T47D (cell line): Measurements from ENCODE around the gene ARHGAP30.

Source experiments
- DNase-seq, 2 experiments: peaks; one replicate each; pipeline versions ENCODE4 v3.0.0 to v3.0.0-alpha.2; 2011 to 2012; ENCODE audit warnings: low read depth in 1 of 2, low spot score in 1 of 2
- JUND ChIP-seq: IDR thresholded peaks from 2 replicates; pipeline ENCODE4 v1.6.1; 2012; ENCODE audit warnings: low read depth
- in situ Hi-C: cut with HindIII; loops from 2 replicates; pipeline ENCODE4 v1.10.0; 2016; ENCODE audit warnings: low sequenced_read_pairs, low pct_unique_long_range_greater_than_20kb

ARHGAP30 gene

GRCh38 chr1:161098210-161099068 lies 28.7 kb upstream of the ARHGAP30 start, which contains the start of gene KLHDC9:
Gene KLHDC9, plus strand, starts transcription at chr1:161098361. Its CDS starts 175 bp downstream, at chr1:161098536.
- TF ChIP-seq JUND: no peak
- in situ Hi-C loops: no loop called here
- DNase-seq: peak; percentile 95

- no peak for TF ChIP-seq JUND
- in situ Hi-C loops: no loop called here
- DNase-seq: no peak
Observed at GRCh38 chr1:161096530-161096929, 26.8 kb upstream of the ARHGAP30 start.

GRCh38 chr1:161096015-161096414 lies 26.3 kb upstream of the ARHGAP30 start:
- no peak for DNase-seq
- no peak for TF ChIP-seq JUND
- in situ Hi-C loops: no loop called here

- TF ChIP-seq JUND: no peak
- in situ Hi-C loops: no loop called here
- no peak for DNase-seq
Observed at GRCh38 chr1:161095230-161095629, 25.5 kb upstream of the ARHGAP30 start.

GRCh38 chr1:161094481-161094880 lies 24.8 kb upstream of the ARHGAP30 start:
- TF ChIP-seq JUND: no peak
- no peak for DNase-seq
- in situ Hi-C loops: no loop called here

- DNase-seq: peak; percentile 55 to 86
- TF ChIP-seq JUND: no peak
- in situ Hi-C loops: no loop called here
Observed at GRCh38 chr1:161092621-161093028, 22.9 kb upstream of the ARHGAP30 start.

- in situ Hi-C loops: no loop called here
Observed at GRCh38 chr1:161091796-161092507, 22.3 kb upstream of the ARHGAP30 start.

GRCh38 chr1:161091093-161091492 lies 21.4 kb upstream of the ARHGAP30 start:
- no peak for TF ChIP-seq JUND
- DNase-seq: no peak
- in situ Hi-C loops: no loop called here

More at GRCh38 chr1:161091796-161092507, 22.3 kb upstream of the ARHGAP30 start:
- no peak for TF ChIP-seq JUND
- no peak for DNase-seq

GRCh38 chr1:161090617-161091016 lies 20.9 kb upstream of the ARHGAP30 start:
- no peak for DNase-seq
- in situ Hi-C loops: no loop called here
- no peak for TF ChIP-seq JUND

GRCh38 chr1:161089938-161090337 lies 20.2 kb upstream of the ARHGAP30 start:
- in situ Hi-C loops: no loop called here
- DNase-seq: no peak

GRCh38 chr1:161089251-161089924 lies 19.7 kb upstream of the ARHGAP30 start, which contains the start of gene NECTIN4:
Gene NECTIN4, minus strand, starts transcription at chr1:161089558. Its CDS starts 262 bp downstream, at chr1:161089296.
- in situ Hi-C loops: no loop called here
- DNase-seq: peak; percentile 94
- no peak for TF ChIP-seq JUND

More at GRCh38 chr1:161089938-161090337, 20.2 kb upstream of the ARHGAP30 start:
- TF ChIP-seq JUND: no peak

GRCh38 chr1:161088587-161089110 lies 19.0 kb upstream of the ARHGAP30 start:
- in situ Hi-C loops: no loop called here
- TF ChIP-seq JUND: no peak
- DNase-seq: peak in 1 of 2 experiments; percentile 41

- TF ChIP-seq JUND: no peak
- in situ Hi-C loops: no loop called here
- DNase-seq: peak in 1 of 2 experiments; percentile 33
Observed at GRCh38 chr1:161086457-161086856, 16.8 kb upstream of the ARHGAP30 start.
